NCI-H2227 treated with DMSO at 0.1 percent for 48 hours (cell line): Measurements from ENCODE around the gene POFUT2.

ENCODE experiments used
- DNase-seq: peaks from one replicate; lab custom pipeline; 2025; lab: John Stamatoyannopoulos, UW

POFUT2 gene

GRCh38 chr21:45297329-45297728 is 9.6 kb upstream of the POFUT2 start:
- no peak for DNase-seq

GRCh38 chr21:45296638-45297037 is 8.9 kb upstream of the POFUT2 start:
- DNase-seq = no peak

- DNase-seq = no peak
Observed at GRCh38 chr21:45295576-45296365, 8.1 kb upstream of the POFUT2 start.

- DNase-seq = no peak
Observed at GRCh38 chr21:45294509-45295291, 7.0 kb upstream of the POFUT2 start.

- DNase-seq = no peak
Observed at GRCh38 chr21:45293726-45294401, 6.2 kb upstream of the POFUT2 start.

GRCh38 chr21:45293220-45293725 is 5.6 kb upstream of the POFUT2 start:
- no peak for DNase-seq

GRCh38 chr21:45292399-45293219 is 4.9 kb upstream of the POFUT2 start:
- DNase-seq = peak; percentile 74

GRCh38 chr21:45291613-45292398 is 4.1 kb upstream of the POFUT2 start:
- DNase-seq = no peak

- no peak for DNase-seq
Observed at GRCh38 chr21:45290948-45291612, 3.4 kb upstream of the POFUT2 start.

- no peak for DNase-seq
Observed at GRCh38 chr21:45289655-45290515, 2.2 kb upstream of the POFUT2 start.

- no peak for DNase-seq
Observed at GRCh38 chr21:45289134-45289533, 1.4 kb upstream of the POFUT2 start.

- no peak for DNase-seq
Observed at GRCh38 chr21:45288441-45288841, 746 bp upstream of the POFUT2 start.

- DNase-seq = peak; percentile 17
Observed at GRCh38 chr21:45286671-45287437, 841 bp downstream of the POFUT2 start.

- no peak for DNase-seq
Observed at GRCh38 chr21:45285266-45285931, 2.3 kb downstream of the POFUT2 start.

- no peak for DNase-seq
Observed at GRCh38 chr21:45284456-45284741, 3.3 kb downstream of the POFUT2 start.

- DNase-seq = no peak
Observed at GRCh38 chr21:45283611-45284455, 3.9 kb downstream of the POFUT2 start.

- DNase-seq = no peak
Observed at GRCh38 chr21:45283035-45283610, 4.6 kb downstream of the POFUT2 start.
